HepG2 (cell line): ENCODE measurements around the gene MISFA. TPM values are rescaled to one million over a fixed set of nuclear protein-coding genes. Genes with fewer than 3 reads are reported as not detected.

ENCODE experiments used
- ATF2 ChIP-seq: sonication (generic); formaldehyde crosslinking; IDR thresholded peaks from 2 replicates; pipeline ENCODE4 v1.4.0; 2020; ENCODE audit warnings: missing genetic modification reagents
- CCDC6 ChIP-seq: sonication (generic); formaldehyde crosslinking; IDR thresholded peaks from 2 replicates; pipeline ENCODE4 v1.8.1; 2022; ENCODE audit warnings: mild to moderate bottlenecking, missing genetic modification reagents, moderate library complexity
- GFI1 ChIP-seq: sonication (generic); formaldehyde crosslinking; IDR thresholded peaks from 2 replicates; pipeline ENCODE4 v1.5.0; 2020; ENCODE audit warnings: missing genetic modification reagents, mild to moderate bottlenecking, borderline replicate concordance
- MZF1 ChIP-seq: sonication (generic); formaldehyde crosslinking; IDR thresholded peaks from 2 replicates; pipeline ENCODE4 v1.8.1; 2023; ENCODE audit warnings: mild to moderate bottlenecking, missing genetic modification reagents, borderline replicate concordance
- NCOA1 ChIP-seq: sonication (generic); formaldehyde crosslinking; IDR thresholded peaks from 2 replicates; pipeline ENCODE4 v1.9.0; 2021; ENCODE audit warnings: missing genetic modification reagents
- SNAPC2 ChIP-seq: sonication (generic); formaldehyde crosslinking; IDR thresholded peaks from 2 replicates; pipeline ENCODE4 v1.8.1; 2022; ENCODE audit warnings: mild to moderate bottlenecking, missing genetic modification reagents
- TMF1 ChIP-seq: sonication (generic); formaldehyde crosslinking; IDR thresholded peaks from 2 replicates; pipeline ENCODE4 v1.8.1; 2022; ENCODE audit warnings: low read depth, missing genetic modification reagents
- TOE1 ChIP-seq: sonication (generic); formaldehyde crosslinking; IDR thresholded peaks from 2 replicates; pipeline ENCODE4 v1.4.0; 2020; ENCODE audit warnings: mild to moderate bottlenecking, missing genetic modification reagents
- WIZ ChIP-seq: sonication (generic); formaldehyde crosslinking; IDR thresholded peaks from 2 replicates; pipeline ENCODE4 v1.5.1; 2020; ENCODE audit warnings: mild to moderate bottlenecking, missing genetic modification reagents
- ZBTB1 ChIP-seq: sonication (generic); formaldehyde crosslinking; IDR thresholded peaks from 2 replicates; pipeline ENCODE4 v1.4.0; 2020; ENCODE audit warnings: missing genetic modification reagents, borderline replicate concordance
- ZBTB38 ChIP-seq: sonication (generic); formaldehyde crosslinking; IDR thresholded peaks from 2 replicates; pipeline ENCODE4 v1.5.1; 2020; ENCODE audit warnings: mild to moderate bottlenecking, missing genetic modification reagents
- ZBTB43 ChIP-seq: sonication (generic); formaldehyde crosslinking; conservative IDR thresholded peaks from 2 replicates; pipeline ENCODE4 v1.4.0; 2020; ENCODE audit warnings: missing genetic modification reagents
- ZFP90 ChIP-seq: sonication (generic); formaldehyde crosslinking; IDR thresholded peaks from 2 replicates; pipeline ENCODE4 v1.8.0; 2022; ENCODE audit warnings: missing genetic modification reagents, mild to moderate bottlenecking, inconsistent platforms, borderline replicate concordance
- ZIK1 ChIP-seq: sonication (generic); formaldehyde crosslinking; IDR thresholded peaks from 2 replicates; pipeline ENCODE4 v1.5.0; 2020; ENCODE audit warnings: mild to moderate bottlenecking, low read depth, missing genetic modification reagents, borderline replicate concordance
- ZKSCAN8 ChIP-seq: IDR thresholded peaks from 2 replicates; pipeline ENCODE4 v1.6.1; 2016; ENCODE audit warnings: borderline replicate concordance, missing genetic modification reagents, missing compliant biosample characterization
- ZNF441 ChIP-seq: sonication (generic); formaldehyde crosslinking; IDR thresholded peaks from 2 replicates; pipeline ENCODE4 v1.7.0; 2021; ENCODE audit warnings: missing genetic modification reagents, borderline replicate concordance
- ZNF790 ChIP-seq: sonication (generic); formaldehyde crosslinking; IDR thresholded peaks from 2 replicates; pipeline ENCODE4 v1.8.0; 2022; ENCODE audit warnings: missing genetic modification reagents, mild to moderate bottlenecking, borderline replicate concordance
- ZNF850 ChIP-seq: sonication (generic); formaldehyde crosslinking; conservative IDR thresholded peaks from 2 replicates; pipeline ENCODE4 v1.9.0; 2021; ENCODE audit warnings: mild to moderate bottlenecking, missing genetic modification reagents
- ZSCAN29 ChIP-seq: sonication (generic); formaldehyde crosslinking; conservative IDR thresholded peaks from 2 replicates; pipeline ENCODE4 v1.4.0; 2020; ENCODE audit warnings: mild to moderate bottlenecking, missing genetic modification reagents
- polyA plus RNA-seq, 8 experiments: library from polyadenylated mRNA; depleted of rRNA in 3 of 8; stranded (reverse) in 7 of 8; unstranded in 1 of 8; fragments of >200 nt; fragmentation: Illumina TruSeq in 4 of 8; extraction: Trizol in 4 of 8; gene quantifications; 2 replicates each; pipeline versions ENCODE4 v1.2.1 to v1.2.3, GENCODE V29; 2011 to 2016; ENCODE audit warnings: low read depth in 4 of 8, missing spikeins in 1 of 8, mixed read lengths in 1 of 8; ENCODE audit not compliant: insufficient read depth in 1 of 8
- total RNA-seq, 5 experiments: library from RNA; depleted of rRNA; stranded (reverse); fragments of >200 nt; fragmentation: Illumina TruSeq; extraction: Trizol; gene quantifications; 2 replicates each; pipeline ENCODE4 v1.2.3, GENCODE V29; 2016; ENCODE audit warnings: low read depth in 1 of 5
- TF ChIP-seq, protein P1 (sequence below): sonication (generic); formaldehyde crosslinking; IDR thresholded peaks from 2 replicates; pipeline ENCODE4 v1.4.0; 2020; ENCODE audit warnings: missing genetic modification reagents

The MISFA gene
- total and polyA plus RNA-seq, 2 of the 13 experiments (the other 11 are each of a cell fraction or from before 2014, with no cell fraction given): 1.4 to 5.4 TPM

- TF ChIP-seq ATF2 (CRISPR knock-in tag): peak; percentile 37; the same call in 1 of the 2 replicates
- no peak for TF ChIP-seq ZNF441 (CRISPR knock-in tag)
- TF ChIP-seq GFI1 (CRISPR knock-in tag): peak; percentile 73; the same call in 1 of the 2 replicates
- TF ChIP-seq ZSCAN29 (CRISPR knock-in tag): peak; percentile 91; the same call in 1 of the 2 replicates
- TF ChIP-seq ZNF790 (CRISPR knock-in tag): no peak
- TF ChIP-seq ZIK1 (CRISPR knock-in tag): no peak
- peak; percentile 78; the same call in 1 of the 2 replicates for TF ChIP-seq ZKSCAN8 (CRISPR knock-in tag)
- no peak for TF ChIP-seq TMF1 (CRISPR knock-in tag)
- peak; percentile 92; the same call in 1 of the 2 replicates for TF ChIP-seq ZFP90 (CRISPR knock-in tag)
- TF ChIP-seq ZNF850: peak; percentile 81; the same call in 1 of the 2 replicates
- peak; percentile 69; the same call in 1 of the 2 replicates for TF ChIP-seq SNAPC2 (CRISPR knock-in tag)
- peak; percentile 66; the same call in 1 of the 2 replicates for TF ChIP-seq CCDC6 (CRISPR knock-in tag)
- TF ChIP-seq TOE1: peak; percentile 43; the same call in 1 of the 2 replicates
- TF ChIP-seq ZBTB38 (CRISPR knock-in tag): peak; percentile 77
- TF ChIP-seq WIZ (CRISPR knock-in tag): no peak
- TF ChIP-seq MZF1 (CRISPR knock-in tag): no peak
- no peak for TF ChIP-seq ZBTB1 (CRISPR knock-in tag)
- TF ChIP-seq NCOA1 (CRISPR knock-in tag): 0 out of 2 replicates have a peak, but pooled peaks have one; percentile 77
- TF ChIP-seq, protein P1, sequence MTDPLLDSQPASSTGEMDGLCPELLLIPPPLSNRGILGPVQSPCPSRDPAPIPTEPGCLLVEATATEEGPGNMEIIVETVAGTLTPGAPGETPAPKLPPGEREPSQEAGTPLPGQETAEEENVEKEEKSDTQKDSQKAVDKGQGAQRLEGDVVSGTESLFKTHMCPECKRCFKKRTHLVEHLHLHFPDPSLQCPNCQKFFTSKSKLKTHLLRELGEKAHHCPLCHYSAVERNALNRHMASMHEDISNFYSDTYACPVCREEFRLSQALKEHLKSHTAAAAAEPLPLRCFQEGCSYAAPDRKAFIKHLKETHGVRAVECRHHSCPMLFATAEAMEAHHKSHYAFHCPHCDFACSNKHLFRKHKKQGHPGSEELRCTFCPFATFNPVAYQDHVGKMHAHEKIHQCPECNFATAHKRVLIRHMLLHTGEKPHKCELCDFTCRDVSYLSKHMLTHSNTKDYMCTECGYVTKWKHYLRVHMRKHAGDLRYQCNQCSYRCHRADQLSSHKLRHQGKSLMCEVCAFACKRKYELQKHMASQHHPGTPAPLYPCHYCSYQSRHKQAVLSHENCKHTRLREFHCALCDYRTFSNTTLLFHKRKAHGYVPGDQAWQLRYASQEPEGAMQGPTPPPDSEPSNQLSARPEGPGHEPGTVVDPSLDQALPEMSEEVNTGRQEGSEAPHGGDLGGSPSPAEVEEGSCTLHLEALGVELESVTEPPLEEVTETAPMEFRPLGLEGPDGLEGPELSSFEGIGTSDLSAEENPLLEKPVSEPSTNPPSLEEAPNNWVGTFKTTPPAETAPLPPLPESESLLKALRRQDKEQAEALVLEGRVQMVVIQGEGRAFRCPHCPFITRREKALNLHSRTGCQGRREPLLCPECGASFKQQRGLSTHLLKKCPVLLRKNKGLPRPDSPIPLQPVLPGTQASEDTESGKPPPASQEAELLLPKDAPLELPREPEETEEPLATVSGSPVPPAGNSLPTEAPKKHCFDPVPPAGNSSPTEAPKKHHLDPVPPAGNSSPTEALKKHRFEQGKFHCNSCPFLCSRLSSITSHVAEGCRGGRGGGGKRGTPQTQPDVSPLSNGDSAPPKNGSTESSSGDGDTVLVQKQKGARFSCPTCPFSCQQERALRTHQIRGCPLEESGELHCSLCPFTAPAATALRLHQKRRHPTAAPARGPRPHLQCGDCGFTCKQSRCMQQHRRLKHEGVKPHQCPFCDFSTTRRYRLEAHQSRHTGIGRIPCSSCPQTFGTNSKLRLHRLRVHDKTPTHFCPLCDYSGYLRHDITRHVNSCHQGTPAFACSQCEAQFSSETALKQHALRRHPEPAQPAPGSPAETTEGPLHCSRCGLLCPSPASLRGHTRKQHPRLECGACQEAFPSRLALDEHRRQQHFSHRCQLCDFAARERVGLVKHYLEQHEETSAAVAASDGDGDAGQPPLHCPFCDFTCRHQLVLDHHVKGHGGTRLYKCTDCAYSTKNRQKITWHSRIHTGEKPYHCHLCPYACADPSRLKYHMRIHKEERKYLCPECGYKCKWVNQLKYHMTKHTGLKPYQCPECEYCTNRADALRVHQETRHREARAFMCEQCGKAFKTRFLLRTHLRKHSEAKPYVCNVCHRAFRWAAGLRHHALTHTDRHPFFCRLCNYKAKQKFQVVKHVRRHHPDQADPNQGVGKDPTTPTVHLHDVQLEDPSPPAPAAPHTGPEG: peak; percentile 82
- peak; percentile 72; the same call in 1 of the 2 replicates for TF ChIP-seq ZBTB43 (CRISPR knock-in tag)
Observed at GRCh38 chr11:18588297-18589252, 11.0 kb upstream of the MISFA start, which contains the start of gene UEVLD (continued).
